Mucosa of rectum (tissue), 2 donors: ENCODE measurements around the gene ANO2.
"Not testable (repeated sequence)": the region's sequence is repeated elsewhere in the genome, so short reads cannot be mapped to it uniquely, and the experiment has no call there.

Source experiments
- H3K27ac ChIP-seq, 2 donors: one replicate each; pipeline ENCODE4 v1.7.0; 2013; ENCODE audit warnings: inconsistent platforms in 2 of 2, low read depth in 2 of 2, low read length in 2 of 2
- H3K27me3 ChIP-seq, 2 donors: one replicate each; pipeline ENCODE4 v1.7.0; 2013; ENCODE audit warnings: low read length in 2 of 2; ENCODE audit not compliant: control insufficient read depth in 2 of 2, insufficient read depth in 2 of 2
- H3K36me3 ChIP-seq, 2 donors: one replicate each; pipeline ENCODE4 v1.7.0; 2013; ENCODE audit warnings: low read length in 2 of 2; ENCODE audit not compliant: control insufficient read depth in 2 of 2, insufficient read depth in 2 of 2
- H3K4me1 ChIP-seq, 2 donors: one replicate each; pipeline ENCODE4 v1.7.0; 2013; ENCODE audit warnings: low read length in 2 of 2, mild to moderate bottlenecking in 1 of 2; ENCODE audit not compliant: control insufficient read depth in 2 of 2, insufficient read depth in 2 of 2
- H3K4me3 ChIP-seq, 2 donors: one replicate each; pipeline ENCODE4 v1.7.0; 2013; ENCODE audit warnings: low read length in 2 of 2
- H3K9ac ChIP-seq, 2 donors: one replicate each; pipeline ENCODE4 v1.7.0; 2013; ENCODE audit warnings: low read length in 2 of 2, low read depth in 1 of 2, mild to moderate bottlenecking in 1 of 2
- H3K9me3 ChIP-seq, 2 donors: one replicate each; pipeline ENCODE4 v1.7.0; 2013; ENCODE audit warnings: low read length in 2 of 2; ENCODE audit not compliant: control insufficient read depth in 2 of 2
- donor health status: healthy.
- donor health status: Normal muscosa, but diverticular disease.

Gene ANO2

GRCh38 chr12:5846950-5847349 is 98.1 kb downstream of the ANO2 start:
- Histone ChIP-seq H3K9ac (no peak overlapping the region), H3K36me3 (no peaks in the 10 kb centered on the region), H3K27ac (no peak overlapping the region)

GRCh38 chr12:5840944-5841343 is 104.1 kb downstream of the ANO2 start:
- Histone ChIP-seq H3K9me3 (no peaks in the 10 kb centered on the region), H3K4me3 (no peak overlapping the region), H3K27ac (no peak overlapping the region), H3K27me3 (peaks cover 0 to 6% of the 10 kb centered on the region in 2 donors), H3K4me1 (no peaks in the 10 kb centered on the region), H3K9ac (no peak overlapping the region), H3K36me3 (no peaks in the 10 kb centered on the region)

More at GRCh38 chr12:5846950-5847349, 98.1 kb downstream of the ANO2 start:
- peaks cover 0 to 3% of the 10 kb centered on the region in 2 donors for H3K27me3 ChIP-seq
- no peaks in the 10 kb centered on the region for H3K9me3 ChIP-seq
- no peaks in the 10 kb centered on the region for H3K4me1 ChIP-seq
- H3K4me3 ChIP-seq, result no peak overlapping the region

GRCh38 chr12:5830111-5830510 is 114.9 kb downstream of the ANO2 start:
- Histone ChIP-seq H3K9me3 (no peaks in the 10 kb centered on the region), H3K4me1 (no peaks in the 10 kb centered on the region), H3K4me3 (no peak overlapping the region), H3K9ac (no peak overlapping the region), H3K27me3 (peaks cover 0 to 3% of the 10 kb centered on the region in 2 donors), H3K36me3 (no peaks in the 10 kb centered on the region), H3K27ac (no peak overlapping the region)

GRCh38 chr12:5827591-5827990 is 117.5 kb downstream of the ANO2 start:
- Histone ChIP-seq H3K27ac (no peak overlapping the region), H3K36me3 (no peaks in the 10 kb centered on the region), H3K9me3 (no peaks in the 10 kb centered on the region), H3K9ac (no peak overlapping the region), H3K27me3 (peaks cover 0 to 3% of the 10 kb centered on the region in 2 donors), H3K4me3 (no peak overlapping the region), H3K4me1 (no peaks in the 10 kb centered on the region)

- H3K27me3 ChIP-seq, H3K4me3 ChIP-seq, H3K27ac ChIP-seq, H3K9me3 ChIP-seq, H3K9ac ChIP-seq, H3K4me1 ChIP-seq, H3K36me3 ChIP-seq: not testable (repeated sequence)
Observed at GRCh38 chr12:5825761-5826160, 119.3 kb downstream of the ANO2 start.

GRCh38 chr12:5818877-5819276 is 126.2 kb downstream of the ANO2 start:
- H3K27ac ChIP-seq, H3K4me3 ChIP-seq, H3K36me3 ChIP-seq, H3K9me3 ChIP-seq, H3K27me3 ChIP-seq, H3K4me1 ChIP-seq, H3K9ac ChIP-seq: not testable (repeated sequence)

GRCh38 chr12:5817246-5817645 is 127.8 kb downstream of the ANO2 start:
- H3K9me3 ChIP-seq, result no peaks in the 10 kb centered on the region
- H3K9ac ChIP-seq, result no peak overlapping the region
- H3K27me3 ChIP-seq, result peaks cover 0 to 8% of the 10 kb centered on the region in 2 donors
- H3K4me1 ChIP-seq, result no peaks in the 10 kb centered on the region
- no peaks in the 10 kb centered on the region for H3K36me3 ChIP-seq
- no peak overlapping the region for H3K4me3 ChIP-seq
- H3K27ac ChIP-seq, result no peak overlapping the region

GRCh38 chr12:5809586-5809985 is 135.5 kb downstream of the ANO2 start:
- H3K27me3 ChIP-seq, result peaks cover 0 to 8% of the 10 kb centered on the region in 2 donors
- no peaks in the 10 kb centered on the region for H3K9me3 ChIP-seq
- H3K36me3 ChIP-seq, result no peaks in the 10 kb centered on the region
- peaks cover 0 to 2% of the 10 kb centered on the region in 2 donors for H3K4me1 ChIP-seq
- H3K4me3 ChIP-seq, result no peak overlapping the region
- no peak overlapping the region for H3K27ac ChIP-seq
- H3K9ac ChIP-seq, result no peak overlapping the region

GRCh38 chr12:5808981-5809380 is 136.1 kb downstream of the ANO2 start:
- peaks cover 0 to 8% of the 10 kb centered on the region in 2 donors for H3K27me3 ChIP-seq
- peaks cover 0 to 2% of the 10 kb centered on the region in 2 donors for H3K4me1 ChIP-seq
- H3K36me3 ChIP-seq, result no peaks in the 10 kb centered on the region
- no peak overlapping the region for H3K27ac ChIP-seq
- H3K4me3 ChIP-seq, result no peak overlapping the region
- no peaks in the 10 kb centered on the region for H3K9me3 ChIP-seq
- H3K9ac ChIP-seq, result no peak overlapping the region

GRCh38 chr12:5807514-5808219 is 137.4 kb downstream of the ANO2 start:
- Histone ChIP-seq H3K9ac (no peak overlapping the region), H3K36me3 (no peaks in the 10 kb centered on the region), H3K27me3 (peaks cover 0 to 7% of the 10 kb centered on the region in 2 donors), H3K4me3 (no peak overlapping the region), H3K9me3 (no peaks in the 10 kb centered on the region), H3K4me1 (peaks cover 0 to 2% of the 10 kb centered on the region in 2 donors), H3K27ac (no peak overlapping the region)
